Kidney epithelial cell (primary cell): Measurements from ENCODE around the gene CDKAL1. TPM values are rescaled to one million over a fixed set of nuclear protein-coding genes. Genes with fewer than 3 reads are reported as not detected.

Source experiments
- DNase-seq: peaks from one replicate; pipeline ENCODE4 v3.0.0-alpha.2; 2010; ENCODE audit warnings: low read depth
- H3K27me3 ChIP-seq: 2 replicates; pipeline ENCODE4 v1.6.0; 2011; ENCODE audit warnings: low read length; ENCODE audit not compliant: control insufficient read depth, insufficient read depth
- H3K36me3 ChIP-seq: 2 replicates; pipeline ENCODE4 v1.5.1; 2011; ENCODE audit warnings: low read length; ENCODE audit not compliant: control insufficient read depth, insufficient read depth
- H3K4me3 ChIP-seq: 2 replicates; pipeline ENCODE4 v1.5.1; 2011; ENCODE audit warnings: low read depth, mild to moderate bottlenecking, control low read depth, low read length
- total RNA-seq: library from RNA; depleted of rRNA; stranded (reverse); fragments of >200 nt; gene quantifications from 2 replicates; pipeline ENCODE4 v1.2.3, GENCODE V29; 2015
- TF ChIP-seq, protein P1 (sequence below): IDR thresholded peaks from 2 replicates; pipeline ENCODE4 v1.5.1; 2011; ENCODE audit warnings: mild to moderate bottlenecking, moderate library complexity, low read length, control low read depth, inconsistent platforms; ENCODE audit not compliant: insufficient read depth, poor library complexity, severe bottlenecking

CDKAL1 gene
- total RNA-seq, 1 donor from 2014 or later: 15.0 TPM

DNA sequence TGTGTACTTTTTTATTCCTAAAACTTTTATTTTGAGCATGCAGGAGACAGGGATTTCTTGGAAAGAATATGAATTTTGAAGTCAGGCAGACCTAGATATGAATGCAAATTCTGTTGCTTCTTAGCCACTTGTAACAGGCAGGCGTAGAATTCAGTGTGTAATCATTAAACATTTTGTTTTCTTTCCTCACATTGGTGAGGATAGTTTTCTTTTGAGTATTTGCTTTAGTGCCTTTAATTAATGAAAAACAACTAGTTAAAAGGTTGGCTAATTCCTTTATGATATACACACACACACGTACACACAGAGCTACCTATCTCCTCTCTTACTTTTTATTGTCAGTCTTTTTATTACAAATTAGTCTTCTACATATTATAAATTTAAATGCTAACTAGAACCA, 342.3 kb downstream of the CDKAL1 start:
- Histone ChIP-seq H3K27me3 (no peaks in the 10 kb centered on the region), H3K36me3 (no peaks in the 10 kb centered on the region), H3K4me3 (no peak overlapping the region)
- DNase-seq: no peak
- TF ChIP-seq, protein P1, sequence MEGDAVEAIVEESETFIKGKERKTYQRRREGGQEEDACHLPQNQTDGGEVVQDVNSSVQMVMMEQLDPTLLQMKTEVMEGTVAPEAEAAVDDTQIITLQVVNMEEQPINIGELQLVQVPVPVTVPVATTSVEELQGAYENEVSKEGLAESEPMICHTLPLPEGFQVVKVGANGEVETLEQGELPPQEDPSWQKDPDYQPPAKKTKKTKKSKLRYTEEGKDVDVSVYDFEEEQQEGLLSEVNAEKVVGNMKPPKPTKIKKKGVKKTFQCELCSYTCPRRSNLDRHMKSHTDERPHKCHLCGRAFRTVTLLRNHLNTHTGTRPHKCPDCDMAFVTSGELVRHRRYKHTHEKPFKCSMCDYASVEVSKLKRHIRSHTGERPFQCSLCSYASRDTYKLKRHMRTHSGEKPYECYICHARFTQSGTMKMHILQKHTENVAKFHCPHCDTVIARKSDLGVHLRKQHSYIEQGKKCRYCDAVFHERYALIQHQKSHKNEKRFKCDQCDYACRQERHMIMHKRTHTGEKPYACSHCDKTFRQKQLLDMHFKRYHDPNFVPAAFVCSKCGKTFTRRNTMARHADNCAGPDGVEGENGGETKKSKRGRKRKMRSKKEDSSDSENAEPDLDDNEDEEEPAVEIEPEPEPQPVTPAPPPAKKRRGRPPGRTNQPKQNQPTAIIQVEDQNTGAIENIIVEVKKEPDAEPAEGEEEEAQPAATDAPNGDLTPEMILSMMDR: no peak

DNA sequence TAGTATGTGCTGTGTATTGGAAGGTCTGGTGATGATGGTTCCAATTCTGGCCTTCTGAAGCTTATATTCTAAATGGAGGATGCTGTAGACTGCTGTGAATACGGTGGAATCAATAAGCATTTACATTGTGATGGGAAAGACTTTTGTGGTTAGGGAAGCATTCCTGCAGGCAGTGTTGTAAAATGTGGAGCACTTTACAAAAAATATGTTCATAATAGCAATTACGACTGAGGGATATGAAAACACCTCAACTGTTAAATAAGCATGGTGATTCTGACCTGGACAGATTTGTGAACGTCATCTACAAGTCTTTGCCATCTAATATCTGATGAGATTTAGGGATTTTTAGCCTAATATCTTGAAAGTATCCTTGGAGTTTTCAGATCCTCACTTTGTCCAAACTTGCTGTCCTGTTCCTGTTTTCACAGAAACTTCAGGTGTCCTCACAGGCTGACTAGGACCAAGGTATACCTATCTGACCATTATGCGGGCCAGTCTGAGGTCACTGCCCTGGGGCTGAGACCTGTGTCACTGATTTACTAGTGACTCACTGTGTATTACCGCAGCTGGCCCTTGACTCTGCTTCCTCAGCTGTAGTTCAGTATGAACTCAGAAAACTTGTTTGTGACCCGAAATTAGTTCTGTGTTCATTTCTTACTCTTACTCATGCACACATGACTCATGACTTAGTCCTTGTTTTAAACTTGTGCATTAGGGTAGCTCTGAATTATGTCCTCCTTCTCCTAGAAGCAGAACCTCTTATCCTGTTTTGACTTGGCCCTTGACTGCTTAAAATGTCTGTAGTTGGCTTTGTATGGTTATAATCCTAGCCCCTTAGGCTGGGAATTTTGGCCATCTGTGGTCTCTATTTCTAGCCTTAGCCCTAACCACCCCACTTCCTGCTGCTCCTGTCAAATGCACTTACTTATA, 343.0 kb downstream of the CDKAL1 start:
- no peak overlapping the region for H3K4me3 ChIP-seq
- H3K27me3 ChIP-seq: no peaks in the 10 kb centered on the region
- H3K36me3 ChIP-seq: no peaks in the 10 kb centered on the region
- TF ChIP-seq, protein P1: no peak
- peak; percentile 97 for DNase-seq

DNA sequence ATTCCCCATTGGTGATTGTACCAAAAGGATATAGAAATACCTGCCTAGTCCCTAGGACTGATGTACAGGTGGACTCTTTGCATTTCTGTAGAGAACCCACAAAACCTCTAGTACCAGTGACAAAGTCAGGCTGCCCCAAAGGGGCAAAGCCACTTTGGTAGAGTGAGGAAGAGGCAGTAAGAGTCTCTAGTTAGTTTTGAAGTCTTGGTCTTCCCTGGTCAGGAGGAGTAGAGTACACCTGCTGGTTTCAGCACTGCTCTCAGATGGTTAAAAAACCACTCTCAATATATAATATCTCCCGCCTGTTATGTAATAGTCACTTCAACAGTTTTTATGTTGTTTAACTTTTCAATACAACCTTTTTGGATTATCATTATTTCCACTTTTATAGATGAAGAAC, 344.9 kb downstream of the CDKAL1 start:
- TF ChIP-seq, protein P1: no peak
- H3K4me3 ChIP-seq: no peak overlapping the region

DNA sequence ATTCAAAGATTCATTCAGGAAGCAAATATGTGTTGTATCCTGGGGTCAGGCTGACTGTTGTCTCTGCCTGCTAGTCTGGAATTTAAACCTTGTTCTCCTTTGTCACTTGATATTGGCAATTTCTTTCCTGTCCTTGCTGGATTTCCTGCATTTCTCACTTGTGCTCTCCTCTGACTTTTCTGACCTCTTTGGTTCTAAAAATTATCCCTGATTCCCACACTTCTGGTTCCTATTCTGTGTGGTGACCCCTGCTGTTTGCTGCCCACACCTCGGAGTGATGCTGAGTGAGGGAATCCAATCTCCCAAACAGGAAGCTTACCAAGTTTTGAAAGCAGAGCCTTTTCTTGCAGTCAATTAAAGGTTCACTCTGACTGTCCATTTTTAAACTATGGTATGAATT, 345.3 kb downstream of the CDKAL1 start:
- Histone ChIP-seq H3K4me3 (no peak overlapping the region), H3K27me3 (no peaks in the 10 kb centered on the region), H3K36me3 (no peaks in the 10 kb centered on the region)
- DNase-seq: no peak
- TF ChIP-seq, protein P1: no peak

More for the DNA sequence above, 344.9 kb downstream of the CDKAL1 start:
- DNase-seq: no peak
- Histone ChIP-seq H3K27me3 (no peaks in the 10 kb centered on the region), H3K36me3 (no peaks in the 10 kb centered on the region)

DNA sequence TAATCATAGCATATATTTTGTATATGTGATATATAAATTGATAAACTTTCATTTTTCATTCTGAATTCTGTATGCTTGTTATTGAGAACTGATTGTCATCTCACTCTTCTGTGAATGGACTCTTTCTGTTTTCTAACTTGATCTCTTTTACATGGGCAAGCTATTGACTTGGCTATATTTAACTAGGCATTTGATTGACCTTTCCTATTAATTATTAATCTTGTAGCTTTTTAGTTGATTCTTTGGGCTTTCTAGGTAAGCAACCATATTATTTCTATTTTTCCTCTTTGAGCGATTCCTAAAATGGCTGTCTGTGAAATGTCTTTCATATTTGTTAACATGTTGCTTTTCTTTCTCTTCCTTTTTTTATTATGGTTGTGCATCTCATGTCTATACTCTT, 347.1 kb downstream of the CDKAL1 start:
- Histone ChIP-seq H3K36me3 (no peaks in the 10 kb centered on the region), H3K4me3 (no peak overlapping the region), H3K27me3 (no peaks in the 10 kb centered on the region)
- TF ChIP-seq, protein P1: no peak
- no peak for DNase-seq
